HuH-7 (cell line): ENCODE measurements around the gene CAMTA1.

ENCODE experiments used
- DNase-seq: peaks from one replicate; pipeline ENCODE4 v3.0.0; 2011; ENCODE audit warnings: low spot score

The CAMTA1 gene

GRCh38 chr1:6873298-6874015, 88.2 kb downstream of the CAMTA1 start:
- no peak for DNase-seq

- DNase-seq, result no peak
Measured at GRCh38 chr1:6874298-6874697, 89.0 kb downstream of the CAMTA1 start.

GRCh38 chr1:6880951-6881690, 95.9 kb downstream of the CAMTA1 start:
- no peak for DNase-seq

GRCh38 chr1:6882414-6882813, 97.2 kb downstream of the CAMTA1 start:
- no peak for DNase-seq

GRCh38 chr1:6884652-6885153, 99.4 kb downstream of the CAMTA1 start:
- DNase-seq, result peak; percentile 30

- DNase-seq, result no peak
Measured at GRCh38 chr1:6885426-6885825, 100.2 kb downstream of the CAMTA1 start.

- no peak for DNase-seq
Measured at GRCh38 chr1:6886523-6886922, 101.3 kb downstream of the CAMTA1 start.

- DNase-seq, result no peak
Measured at GRCh38 chr1:6888268-6888667, 103.0 kb downstream of the CAMTA1 start.

GRCh38 chr1:6888870-6889269, 103.6 kb downstream of the CAMTA1 start:
- DNase-seq, result no peak

GRCh38 chr1:6889875-6890480, 104.7 kb downstream of the CAMTA1 start:
- DNase-seq, result peak; percentile 51

GRCh38 chr1:6890686-6891085, 105.4 kb downstream of the CAMTA1 start:
- no peak for DNase-seq

GRCh38 chr1:6891781-6892579, 106.7 kb downstream of the CAMTA1 start:
- DNase-seq, result no peak

- DNase-seq, result no peak
Measured at GRCh38 chr1:6893388-6893787, 108.1 kb downstream of the CAMTA1 start.

- no peak for DNase-seq
Measured at GRCh38 chr1:6897138-6897537, 111.9 kb downstream of the CAMTA1 start.

- no peak for DNase-seq
Measured at GRCh38 chr1:6898974-6899539, 113.8 kb downstream of the CAMTA1 start.

- DNase-seq, result no peak
Measured at GRCh38 chr1:6899621-6900020, 114.4 kb downstream of the CAMTA1 start.

GRCh38 chr1:6902153-6902552, 116.9 kb downstream of the CAMTA1 start:
- DNase-seq, result no peak

GRCh38 chr1:6904476-6905170, 119.4 kb downstream of the CAMTA1 start:
- DNase-seq, result no peak

- DNase-seq, result no peak
Measured at GRCh38 chr1:6905331-6905730, 120.1 kb downstream of the CAMTA1 start.

GRCh38 chr1:6905790-6906189, 120.5 kb downstream of the CAMTA1 start:
- no peak for DNase-seq

- DNase-seq, result no peak
Measured at GRCh38 chr1:6906783-6907182, 121.5 kb downstream of the CAMTA1 start.
